HFF-Myc (cell line): Measurements from ENCODE around the gene DND1.

Source experiments
- DNase-seq: peaks from one replicate; pipeline ENCODE4 v3.0.0-alpha.2; 2011; ENCODE audit warnings: low read depth; ENCODE audit errors: extremely low read depth
- H3K4me3 ChIP-seq: replicated peaks from 2 replicates; pipeline ENCODE4 v1.5.1; 2011; ENCODE audit warnings: low read depth, mild to moderate bottlenecking, control low read depth, low read length
- TF ChIP-seq, protein P1 (sequence below): IDR thresholded peaks from 2 replicates; pipeline ENCODE4 v1.5.1; 2012; ENCODE audit warnings: mild to moderate bottlenecking, low read depth, low read length, control low read depth; ENCODE audit errors: missing control alignments

The DND1 gene

DNA sequence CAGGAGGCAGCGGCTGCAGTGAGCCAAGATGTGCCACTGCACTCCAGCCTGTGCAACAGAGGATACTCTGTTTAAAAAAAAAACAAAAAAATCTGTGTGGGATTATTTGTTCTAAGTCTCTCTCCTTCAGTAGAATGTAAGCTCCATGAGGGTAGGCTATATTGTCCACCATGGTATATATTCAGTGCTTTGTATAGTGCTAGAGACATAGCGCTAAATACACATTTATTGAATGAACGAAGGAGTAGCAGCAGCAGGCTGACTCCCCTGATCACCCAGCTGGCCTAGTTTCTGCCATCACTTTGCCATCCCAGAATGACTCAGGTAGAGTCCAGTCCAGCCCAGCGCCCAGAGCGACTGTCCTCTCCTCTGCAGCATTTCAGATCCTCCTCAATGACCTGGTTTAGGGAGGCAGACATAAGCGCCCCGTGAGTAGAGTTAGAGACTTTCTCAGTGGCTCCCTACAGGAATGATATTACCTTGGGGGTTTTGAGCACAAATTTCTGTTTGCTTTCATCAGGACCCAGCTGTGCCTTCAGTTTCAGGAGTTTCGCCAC is 17.1 kb upstream of the DND1 start:
- H3K4me3 ChIP-seq, result peak overlapping the region; percentile 95
- no peak for DNase-seq
- TF ChIP-seq, protein P1, sequence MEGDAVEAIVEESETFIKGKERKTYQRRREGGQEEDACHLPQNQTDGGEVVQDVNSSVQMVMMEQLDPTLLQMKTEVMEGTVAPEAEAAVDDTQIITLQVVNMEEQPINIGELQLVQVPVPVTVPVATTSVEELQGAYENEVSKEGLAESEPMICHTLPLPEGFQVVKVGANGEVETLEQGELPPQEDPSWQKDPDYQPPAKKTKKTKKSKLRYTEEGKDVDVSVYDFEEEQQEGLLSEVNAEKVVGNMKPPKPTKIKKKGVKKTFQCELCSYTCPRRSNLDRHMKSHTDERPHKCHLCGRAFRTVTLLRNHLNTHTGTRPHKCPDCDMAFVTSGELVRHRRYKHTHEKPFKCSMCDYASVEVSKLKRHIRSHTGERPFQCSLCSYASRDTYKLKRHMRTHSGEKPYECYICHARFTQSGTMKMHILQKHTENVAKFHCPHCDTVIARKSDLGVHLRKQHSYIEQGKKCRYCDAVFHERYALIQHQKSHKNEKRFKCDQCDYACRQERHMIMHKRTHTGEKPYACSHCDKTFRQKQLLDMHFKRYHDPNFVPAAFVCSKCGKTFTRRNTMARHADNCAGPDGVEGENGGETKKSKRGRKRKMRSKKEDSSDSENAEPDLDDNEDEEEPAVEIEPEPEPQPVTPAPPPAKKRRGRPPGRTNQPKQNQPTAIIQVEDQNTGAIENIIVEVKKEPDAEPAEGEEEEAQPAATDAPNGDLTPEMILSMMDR, result no peak

DNA sequence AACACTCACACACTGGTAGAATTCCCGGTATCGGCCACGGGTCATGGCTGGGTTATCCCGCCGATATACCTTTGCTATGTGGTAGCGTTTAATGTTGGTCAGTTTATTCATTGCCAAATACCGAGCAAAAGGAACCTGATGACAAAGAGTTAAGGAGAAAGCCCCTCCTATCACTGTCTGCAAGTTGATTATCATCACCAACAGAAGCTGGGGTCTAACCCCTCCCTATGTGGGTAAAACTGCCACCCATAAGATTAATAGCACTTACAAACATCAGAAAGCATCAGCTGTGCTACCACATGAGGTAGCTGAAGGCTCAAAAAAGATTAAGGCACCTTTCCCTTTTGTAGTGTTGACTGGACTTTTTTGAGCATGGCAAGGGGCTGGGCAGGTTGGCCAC is 5.6 kb upstream of the DND1 start:
- TF ChIP-seq, protein P1, result no peak

DNA sequence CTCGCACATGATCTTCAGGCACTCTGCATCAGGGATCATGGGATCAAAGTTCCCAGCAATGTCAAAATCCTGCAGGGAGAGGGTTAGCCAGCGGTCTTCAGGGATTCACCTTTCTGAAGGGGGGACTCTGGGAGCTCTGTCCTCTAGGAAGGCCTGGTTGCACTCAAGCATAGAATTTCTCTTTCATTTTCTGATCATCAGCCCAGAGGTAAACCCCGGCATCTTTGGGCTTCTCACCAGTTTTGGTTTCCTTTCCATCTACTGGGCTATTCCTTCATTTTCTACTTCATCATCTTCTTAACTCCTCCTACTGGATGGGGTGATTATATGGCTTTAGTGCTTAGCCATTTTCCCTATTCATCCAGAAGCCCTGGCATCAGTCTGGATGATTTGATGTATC is 4.6 kb upstream of the DND1 start:
- no peak for DNase-seq
- no peak overlapping the region for H3K4me3 ChIP-seq
- TF ChIP-seq, protein P1, result no peak

More for the DNA sequence above, 5.6 kb upstream of the DND1 start:
- no peak for DNase-seq
- no peak overlapping the region for H3K4me3 ChIP-seq

DNA sequence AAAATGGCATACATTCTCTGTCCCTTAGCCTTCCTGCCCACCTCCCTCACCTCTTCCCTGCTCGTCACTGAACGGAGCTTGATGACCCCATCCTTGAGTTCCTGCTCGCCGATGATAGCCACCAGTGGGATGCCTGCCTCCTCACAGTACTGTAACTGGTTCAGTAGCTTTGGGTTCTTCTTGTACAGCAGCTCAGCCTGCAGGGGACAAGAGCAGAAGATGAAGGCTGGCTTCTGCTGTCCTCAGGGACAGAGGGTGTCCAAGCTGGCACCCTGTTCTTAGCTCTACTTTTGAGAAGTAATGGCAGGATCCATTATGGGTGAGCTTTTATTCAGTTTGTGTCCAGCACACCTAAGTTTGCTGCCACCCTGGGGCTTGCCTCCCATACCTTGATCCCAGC is 1.3 kb upstream of the DND1 start:
- H3K4me3 ChIP-seq, result no peak overlapping the region
- TF ChIP-seq, protein P1, result no peak
- no peak for DNase-seq

DNA sequence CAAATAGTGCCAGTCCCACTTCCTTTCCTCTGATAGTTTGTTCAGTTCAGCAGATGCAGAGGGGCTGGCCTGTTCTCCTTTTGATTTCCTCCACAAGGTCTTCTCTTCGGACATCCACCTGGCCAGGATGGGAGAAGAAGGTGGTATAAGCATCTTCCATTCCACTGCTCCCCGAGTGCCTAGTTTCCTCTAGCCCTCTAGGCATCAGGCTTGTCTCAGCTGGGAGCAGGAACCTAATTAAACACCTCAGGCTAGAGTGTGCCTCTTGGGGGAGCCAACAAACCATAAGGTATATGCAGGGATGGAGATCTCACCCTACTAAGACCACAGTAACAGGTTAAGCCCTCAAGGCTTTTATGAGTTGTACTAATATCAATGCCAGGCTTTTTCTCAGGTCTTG is 835 bp upstream of the DND1 start:
- H3K4me3 ChIP-seq, result no peak overlapping the region
- DNase-seq, result no peak
- TF ChIP-seq, protein P1, result no peak

DNA sequence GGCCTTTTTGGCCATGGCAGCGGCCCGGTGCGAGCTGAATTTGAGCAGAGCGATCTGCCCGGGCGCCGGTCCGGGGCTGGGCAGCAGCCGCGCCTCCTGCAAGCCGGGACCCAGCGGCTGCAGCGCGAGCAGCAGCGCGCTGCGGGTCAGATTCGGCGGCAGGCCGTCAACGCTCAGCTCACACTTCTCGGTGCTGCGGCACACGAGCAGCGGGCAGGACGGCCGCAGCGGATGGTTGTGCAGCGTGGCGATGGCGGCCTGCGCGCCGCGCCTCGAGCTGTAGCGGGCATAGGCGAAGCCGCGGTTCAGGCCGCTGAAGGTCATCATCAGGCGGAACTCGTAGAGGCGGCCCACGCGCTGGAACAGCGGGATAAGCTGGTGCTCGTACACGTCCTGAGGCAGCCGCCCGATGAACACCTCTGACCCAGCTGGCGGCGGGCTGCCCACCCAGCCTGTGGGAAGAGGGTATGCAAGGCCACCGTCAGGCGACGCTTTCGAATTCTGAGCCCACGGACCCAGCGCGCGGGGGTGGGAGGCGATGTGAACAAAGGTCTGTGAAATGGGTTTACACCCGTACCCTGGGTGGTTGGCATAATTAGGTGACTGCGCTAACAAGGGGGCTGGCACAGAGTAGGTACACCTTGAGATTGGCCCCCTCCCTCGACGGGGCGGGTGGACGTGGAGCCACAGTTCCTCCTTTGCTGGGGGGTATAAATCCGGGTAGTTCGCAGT is 755 bp downstream of the DND1 start:
- no peak for DNase-seq
- no peak overlapping the region for H3K4me3 ChIP-seq
- TF ChIP-seq, protein P1, result no peak
